Measurements from ENCODE around the gene ENO2.

Gene ENO2

GRCh38 chr12:6936636-6937480 lies 22.5 kb downstream of the ENO2 start:
- Histone ChIP-seq H3K27me3 (ENCODE audit: insufficient read depth, poor library complexity, severe bottlenecking) (no peaks in the 10 kb centered on the region), H3K27ac (replicated peaks) (peak overlapping the region; percentile 95), H3K4me3 (replicated peaks; ENCODE audit: insufficient read depth, low read length) (peak overlapping the region; percentile 70)
- no peak for DNase-seq (ENCODE audit: low read depth in 1 of 2, low spot score in 1 of 2)
- TF ChIP-seq GABPA (IDR thresholded peaks at IDR 0.05; ENCODE audit: low read depth) (no peak), SPI1 (IDR thresholded peaks at IDR 0.05; ENCODE audit: borderline replicate concordance, low read depth) (0 out of 2 replicates have a peak, but pooled peaks have one; percentile 5)

DNA sequence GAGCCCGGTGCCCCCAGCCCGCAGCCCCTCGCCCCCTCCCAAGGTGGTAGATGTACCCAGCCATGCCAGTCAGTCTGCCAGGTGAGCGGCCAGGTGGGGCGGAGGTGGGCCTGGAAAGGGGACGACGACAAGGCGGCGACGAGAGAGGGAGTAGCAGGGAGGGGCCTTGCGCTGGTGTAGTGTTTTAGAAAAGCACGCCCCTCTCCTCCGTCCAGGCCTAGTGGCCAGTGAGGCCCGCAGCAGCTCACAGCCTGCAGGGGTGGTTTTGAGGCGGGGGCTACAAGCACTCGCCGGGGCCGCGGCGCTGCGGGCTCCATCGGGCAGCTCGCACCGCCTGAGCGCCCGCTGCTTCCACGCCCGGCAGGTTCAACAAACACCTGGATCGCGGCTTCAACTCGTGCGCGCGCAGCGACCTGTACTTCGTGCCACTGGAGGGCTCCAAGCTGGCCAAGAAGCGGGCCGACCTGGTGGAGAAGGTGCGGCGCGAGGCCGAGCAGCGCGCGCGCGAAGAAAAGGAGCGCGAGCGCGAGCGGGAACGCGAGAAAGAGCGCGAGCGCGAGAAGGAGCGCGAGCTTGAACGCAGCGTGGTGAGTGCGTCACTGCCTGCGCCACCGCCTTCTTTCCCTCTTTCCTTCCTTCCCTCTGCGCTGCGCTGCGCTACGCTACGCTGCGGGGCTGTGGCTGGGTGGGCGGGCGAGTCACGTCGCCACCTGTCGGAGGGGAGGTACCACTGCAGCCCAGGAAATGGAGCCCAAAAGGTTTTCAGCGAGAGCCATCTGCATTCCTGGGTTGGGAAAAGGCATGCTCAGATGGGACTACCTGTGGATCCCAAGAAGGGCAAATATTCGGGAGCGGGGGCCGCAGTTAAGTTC lies 23.3 kb downstream of the ENO2 start:
- H3K27ac ChIP-seq (replicated peaks) = peak overlapping the region; percentile 95
- H3K27me3 ChIP-seq (ENCODE audit: insufficient read depth, poor library complexity, severe bottlenecking) = no peaks in the 10 kb centered on the region
- peak; percentile 94 to 95 for DNase-seq (ENCODE audit: low read depth in 1 of 2, low spot score in 1 of 2)
- H3K4me3 ChIP-seq (replicated peaks; ENCODE audit: insufficient read depth, low read length) = peak overlapping the region; percentile 70
- TF ChIP-seq SPI1 (IDR thresholded peaks at IDR 0.05; ENCODE audit: borderline replicate concordance, low read depth) = no peak
- TF ChIP-seq, protein P1, sequence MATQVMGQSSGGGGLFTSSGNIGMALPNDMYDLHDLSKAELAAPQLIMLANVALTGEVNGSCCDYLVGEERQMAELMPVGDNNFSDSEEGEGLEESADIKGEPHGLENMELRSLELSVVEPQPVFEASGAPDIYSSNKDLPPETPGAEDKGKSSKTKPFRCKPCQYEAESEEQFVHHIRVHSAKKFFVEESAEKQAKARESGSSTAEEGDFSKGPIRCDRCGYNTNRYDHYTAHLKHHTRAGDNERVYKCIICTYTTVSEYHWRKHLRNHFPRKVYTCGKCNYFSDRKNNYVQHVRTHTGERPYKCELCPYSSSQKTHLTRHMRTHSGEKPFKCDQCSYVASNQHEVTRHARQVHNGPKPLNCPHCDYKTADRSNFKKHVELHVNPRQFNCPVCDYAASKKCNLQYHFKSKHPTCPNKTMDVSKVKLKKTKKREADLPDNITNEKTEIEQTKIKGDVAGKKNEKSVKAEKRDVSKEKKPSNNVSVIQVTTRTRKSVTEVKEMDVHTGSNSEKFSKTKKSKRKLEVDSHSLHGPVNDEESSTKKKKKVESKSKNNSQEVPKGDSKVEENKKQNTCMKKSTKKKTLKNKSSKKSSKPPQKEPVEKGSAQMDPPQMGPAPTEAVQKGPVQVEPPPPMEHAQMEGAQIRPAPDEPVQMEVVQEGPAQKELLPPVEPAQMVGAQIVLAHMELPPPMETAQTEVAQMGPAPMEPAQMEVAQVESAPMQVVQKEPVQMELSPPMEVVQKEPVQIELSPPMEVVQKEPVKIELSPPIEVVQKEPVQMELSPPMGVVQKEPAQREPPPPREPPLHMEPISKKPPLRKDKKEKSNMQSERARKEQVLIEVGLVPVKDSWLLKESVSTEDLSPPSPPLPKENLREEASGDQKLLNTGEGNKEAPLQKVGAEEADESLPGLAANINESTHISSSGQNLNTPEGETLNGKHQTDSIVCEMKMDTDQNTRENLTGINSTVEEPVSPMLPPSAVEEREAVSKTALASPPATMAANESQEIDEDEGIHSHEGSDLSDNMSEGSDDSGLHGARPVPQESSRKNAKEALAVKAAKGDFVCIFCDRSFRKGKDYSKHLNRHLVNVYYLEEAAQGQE (IDR thresholded peaks at IDR 0.05; ENCODE audit: insufficient replicate concordance, low read depth) = peak; percentile 56
- peak; percentile 96 for TF ChIP-seq POLR2AphosphoS5 (IDR thresholded peaks at IDR 0.05; ENCODE audit: low read depth)
- TF ChIP-seq, protein P2, sequence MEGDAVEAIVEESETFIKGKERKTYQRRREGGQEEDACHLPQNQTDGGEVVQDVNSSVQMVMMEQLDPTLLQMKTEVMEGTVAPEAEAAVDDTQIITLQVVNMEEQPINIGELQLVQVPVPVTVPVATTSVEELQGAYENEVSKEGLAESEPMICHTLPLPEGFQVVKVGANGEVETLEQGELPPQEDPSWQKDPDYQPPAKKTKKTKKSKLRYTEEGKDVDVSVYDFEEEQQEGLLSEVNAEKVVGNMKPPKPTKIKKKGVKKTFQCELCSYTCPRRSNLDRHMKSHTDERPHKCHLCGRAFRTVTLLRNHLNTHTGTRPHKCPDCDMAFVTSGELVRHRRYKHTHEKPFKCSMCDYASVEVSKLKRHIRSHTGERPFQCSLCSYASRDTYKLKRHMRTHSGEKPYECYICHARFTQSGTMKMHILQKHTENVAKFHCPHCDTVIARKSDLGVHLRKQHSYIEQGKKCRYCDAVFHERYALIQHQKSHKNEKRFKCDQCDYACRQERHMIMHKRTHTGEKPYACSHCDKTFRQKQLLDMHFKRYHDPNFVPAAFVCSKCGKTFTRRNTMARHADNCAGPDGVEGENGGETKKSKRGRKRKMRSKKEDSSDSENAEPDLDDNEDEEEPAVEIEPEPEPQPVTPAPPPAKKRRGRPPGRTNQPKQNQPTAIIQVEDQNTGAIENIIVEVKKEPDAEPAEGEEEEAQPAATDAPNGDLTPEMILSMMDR (IDR thresholded peaks at IDR 0.05; ENCODE audit: insufficient read depth, low read length) = peak; percentile 95
- TF ChIP-seq GABPA (IDR thresholded peaks at IDR 0.05; ENCODE audit: low read depth) = peak; percentile 69

DNA sequence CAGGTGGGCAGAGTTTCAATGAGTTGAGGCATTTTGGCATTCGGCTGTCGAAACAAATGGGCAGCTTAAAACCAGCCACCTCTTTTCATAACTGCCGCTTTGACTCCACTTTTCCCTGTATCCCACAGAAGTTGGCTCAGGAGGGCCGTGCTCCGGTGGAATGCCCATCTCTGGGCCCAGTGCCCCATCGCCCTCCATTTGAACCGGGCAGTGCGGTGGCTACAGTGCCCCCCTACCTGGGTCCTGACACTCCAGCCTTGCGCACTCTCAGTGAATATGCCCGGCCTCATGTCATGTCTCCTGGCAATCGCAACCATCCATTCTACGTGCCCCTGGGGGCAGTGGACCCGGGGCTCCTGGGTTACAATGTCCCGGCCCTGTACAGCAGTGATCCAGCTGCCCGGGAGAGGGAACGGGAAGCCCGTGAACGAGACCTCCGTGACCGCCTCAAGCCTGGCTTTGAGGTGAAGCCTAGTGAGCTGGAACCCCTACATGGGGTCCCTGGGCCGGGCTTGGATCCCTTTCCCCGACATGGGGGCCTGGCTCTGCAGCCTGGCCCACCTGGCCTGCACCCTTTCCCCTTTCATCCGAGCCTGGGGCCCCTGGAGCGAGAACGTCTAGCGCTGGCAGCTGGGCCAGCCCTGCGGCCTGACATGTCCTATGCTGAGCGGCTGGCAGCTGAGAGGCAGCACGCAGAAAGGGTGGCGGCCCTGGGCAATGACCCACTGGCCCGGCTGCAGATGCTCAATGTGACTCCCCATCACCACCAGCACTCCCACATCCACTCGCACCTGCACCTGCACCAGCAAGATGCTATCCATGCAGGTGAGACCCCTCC lies 24.2 kb downstream of the ENO2 start:
- Histone ChIP-seq H3K27me3 (ENCODE audit: insufficient read depth, poor library complexity, severe bottlenecking) (no peaks in the 10 kb centered on the region), H3K27ac (replicated peaks) (peak overlapping the region; percentile 95), H3K4me3 (replicated peaks; ENCODE audit: insufficient read depth, low read length) (peak overlapping the region; percentile 30)
- no peak for DNase-seq (ENCODE audit: low read depth in 1 of 2, low spot score in 1 of 2)
- TF ChIP-seq, protein P2 (IDR thresholded peaks at IDR 0.05; ENCODE audit: insufficient read depth, low read length) = no peak
- no peak for TF ChIP-seq GABPA (IDR thresholded peaks at IDR 0.05; ENCODE audit: low read depth)
- TF ChIP-seq SPI1 (IDR thresholded peaks at IDR 0.05; ENCODE audit: borderline replicate concordance, low read depth) = no peak
- TF ChIP-seq, protein P1 (IDR thresholded peaks at IDR 0.05; ENCODE audit: insufficient replicate concordance, low read depth) = no peak
- TF ChIP-seq POLR2AphosphoS5 (IDR thresholded peaks at IDR 0.05; ENCODE audit: low read depth) = no peak; the same call in 1 of the 2 replicates
